Right kidney (tissue), 9 donors: ENCODE data around the gene PRKD3.

Source experiments
- DNase-seq: peaks from one replicate; pipeline ENCODE4 v3.0.0-alpha.2; 2016
- long read RNA-seq, 8 donors: transcript quantifications; one replicate each; lab custom pipeline, GENCODE V29; 2026

Gene PRKD3
- long read RNA-seq, donor 1, partial matches to known transcripts = 0 of 1 reads
- long read RNA-seq, donor 1, other reads (novel, unspliced or antisense) = 0 of 1 reads
- long read RNA-seq, donor 2 = 0 reads
- long read RNA-seq, donor 3 = 0 reads
- long read RNA-seq, donor 4 = 0 reads
- long read RNA-seq, donor 5 = 0 reads
- long read RNA-seq, donor 6 = 0 reads
- long read RNA-seq, donor 7, full-length matches to known transcripts = 4 of 19 reads
- long read RNA-seq, donor 7, partial matches to known transcripts = 15 of 19 reads
- long read RNA-seq, donor 7, other reads (novel, unspliced or antisense) = 0 of 19 reads
- long read RNA-seq, donor 8, full-length matches to known transcripts = 1 of 1 reads
- long read RNA-seq, donor 8, partial matches to known transcripts = 0 of 1 reads
- long read RNA-seq, donor 8, other reads (novel, unspliced or antisense) = 0 of 1 reads

DNA sequence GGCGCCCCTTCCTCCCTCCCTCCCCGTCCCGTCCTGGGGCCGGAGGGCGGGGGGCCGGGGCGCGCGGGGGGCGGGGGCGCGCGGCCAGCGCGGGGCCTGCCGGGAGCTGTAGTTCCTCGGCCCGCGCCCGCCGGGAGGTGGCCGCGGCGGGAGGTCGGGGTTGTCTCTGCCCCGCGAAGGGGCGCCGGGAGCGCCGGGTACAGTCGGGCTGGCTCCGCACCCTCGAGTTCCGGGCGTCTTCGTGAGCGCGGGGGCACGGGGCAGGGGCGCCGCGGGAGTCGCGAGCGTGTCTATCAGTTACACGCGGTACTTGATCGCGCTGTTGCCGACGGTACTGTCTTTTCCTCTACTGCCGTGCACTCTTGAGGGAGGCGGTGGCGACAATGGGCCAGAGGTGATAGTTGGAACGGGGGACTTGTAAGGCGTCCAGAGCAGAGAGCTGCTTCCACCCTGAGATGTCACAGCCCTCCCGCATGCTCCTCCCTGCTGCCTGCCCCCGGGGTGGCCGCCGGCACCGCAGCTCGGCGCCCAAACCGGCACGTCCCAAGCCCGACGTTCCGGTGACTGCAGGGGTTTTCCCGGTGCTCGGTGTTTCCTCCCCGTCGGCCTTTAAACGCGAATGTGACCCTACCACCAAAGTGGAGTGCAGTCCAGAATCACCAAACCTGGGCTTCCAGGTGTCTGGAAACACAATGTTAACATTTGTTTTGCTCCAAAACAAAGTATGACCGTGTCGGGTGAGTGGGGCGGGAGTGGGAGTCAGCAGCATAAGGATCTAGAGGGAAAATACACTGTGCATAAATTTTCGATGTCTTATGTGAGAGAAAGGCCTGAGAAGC, at the start of gene PRKD3:
TSS of gene PRKD3 (minus strand) at position 48 of the 839 bp plus-strand sequence. CDS start 8,309 bp downstream, outside the sequence.
- peak; percentile 92 for DNase-seq

GRCh38 chr2:37372000-37372399, 47.4 kb upstream of the PRKD3 start:
- DNase-seq = no peak

- no peak for DNase-seq
Measured at GRCh38 chr2:37370666-37371065, 46.0 kb upstream of the PRKD3 start.

- DNase-seq = no peak
Measured at GRCh38 chr2:37367984-37368383, 43.4 kb upstream of the PRKD3 start.

GRCh38 chr2:37367310-37367709, 42.7 kb upstream of the PRKD3 start:
- no peak for DNase-seq

- DNase-seq = no peak
Measured at GRCh38 chr2:37366773-37367172, 42.1 kb upstream of the PRKD3 start.

DNA sequence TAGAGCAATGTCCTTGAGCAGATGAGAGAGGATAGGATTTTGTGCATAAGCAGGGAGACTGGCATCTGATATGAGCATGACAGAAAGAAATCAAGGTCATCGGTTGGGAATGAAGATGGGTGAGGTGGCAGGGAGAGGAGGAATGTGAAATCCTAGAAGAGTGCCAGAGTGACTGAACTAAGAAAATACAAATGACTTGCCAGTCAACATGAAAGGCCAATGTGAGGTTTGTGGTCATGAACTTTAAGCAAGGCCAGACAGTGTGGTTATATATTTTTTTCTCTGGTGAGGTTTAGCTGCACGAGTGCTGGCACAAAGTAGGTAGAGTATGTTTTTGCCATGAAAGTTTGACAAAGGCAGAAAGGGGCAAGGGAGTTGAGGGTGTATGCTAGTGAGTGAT, 41.0 kb upstream of the PRKD3 start:
- no peak for DNase-seq

GRCh38 chr2:37364351-37364750, 39.7 kb upstream of the PRKD3 start:
- DNase-seq = no peak

- DNase-seq = no peak
Measured at GRCh38 chr2:37361994-37362698, 37.5 kb upstream of the PRKD3 start.

GRCh38 chr2:37361216-37361815, 36.7 kb upstream of the PRKD3 start:
- no peak for DNase-seq

- DNase-seq = no peak
Measured at GRCh38 chr2:37358466-37358865, 33.8 kb upstream of the PRKD3 start.

DNA sequence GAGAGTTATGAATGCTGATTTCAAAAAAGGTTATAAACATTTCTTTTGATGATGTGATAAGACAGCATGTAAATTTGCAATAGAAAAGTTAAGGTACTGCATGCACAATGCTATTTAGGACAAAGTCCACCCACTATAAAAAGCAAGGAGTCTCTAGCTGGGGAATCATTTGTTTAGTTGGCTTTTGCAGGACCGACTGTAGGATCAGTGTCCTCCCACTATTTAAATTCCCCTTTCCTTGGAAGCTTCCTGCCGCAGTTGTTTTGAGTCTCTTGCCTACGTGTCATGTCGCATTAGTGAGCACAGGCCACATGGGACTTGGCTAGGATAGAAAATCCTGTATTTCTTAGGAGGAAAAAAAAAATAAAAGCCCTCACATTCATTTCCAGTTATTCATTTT, 32.9 kb upstream of the PRKD3 start:
- no peak for DNase-seq

- DNase-seq = no peak
Measured at GRCh38 chr2:37357069-37357468, 32.4 kb upstream of the PRKD3 start.

DNA sequence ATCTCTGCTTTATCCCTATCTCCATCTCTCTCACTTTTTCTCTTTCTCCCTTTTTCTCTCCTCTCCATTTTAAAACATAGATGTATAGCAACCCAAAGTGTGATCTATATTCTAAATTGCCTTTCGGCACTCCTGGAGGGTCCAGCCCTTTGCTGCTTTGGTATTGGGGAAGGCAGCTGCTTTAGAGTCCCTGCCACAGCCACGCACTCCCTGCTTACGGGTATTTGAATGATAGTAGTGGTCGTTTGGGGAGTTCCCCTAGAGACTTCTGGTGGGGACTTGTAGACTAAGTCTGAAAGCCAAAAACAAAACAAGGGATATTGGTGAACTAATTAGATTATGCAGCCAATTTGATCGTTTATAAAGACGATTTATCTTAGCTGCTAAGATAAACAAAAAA, 31.7 kb upstream of the PRKD3 start:
- DNase-seq = no peak

DNA sequence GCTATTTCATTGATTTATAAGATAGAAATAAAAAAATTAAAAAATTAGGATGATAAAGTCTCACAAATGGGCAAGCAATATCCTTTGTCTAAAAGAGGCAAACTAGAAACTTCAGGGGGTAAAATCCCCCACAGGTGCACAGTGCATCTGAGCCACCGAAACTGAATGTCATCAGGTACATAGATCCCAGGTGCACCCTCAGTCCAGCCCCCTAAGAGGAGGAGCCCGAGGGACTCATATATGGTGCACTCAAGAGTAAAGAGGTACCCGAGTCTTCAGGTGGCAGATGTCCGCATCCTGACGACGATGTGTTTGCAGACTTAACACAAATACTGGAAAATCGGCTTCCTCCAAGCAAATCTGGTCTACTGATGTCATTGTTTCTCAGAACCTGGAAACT, 31.1 kb upstream of the PRKD3 start:
- no peak for DNase-seq

DNA sequence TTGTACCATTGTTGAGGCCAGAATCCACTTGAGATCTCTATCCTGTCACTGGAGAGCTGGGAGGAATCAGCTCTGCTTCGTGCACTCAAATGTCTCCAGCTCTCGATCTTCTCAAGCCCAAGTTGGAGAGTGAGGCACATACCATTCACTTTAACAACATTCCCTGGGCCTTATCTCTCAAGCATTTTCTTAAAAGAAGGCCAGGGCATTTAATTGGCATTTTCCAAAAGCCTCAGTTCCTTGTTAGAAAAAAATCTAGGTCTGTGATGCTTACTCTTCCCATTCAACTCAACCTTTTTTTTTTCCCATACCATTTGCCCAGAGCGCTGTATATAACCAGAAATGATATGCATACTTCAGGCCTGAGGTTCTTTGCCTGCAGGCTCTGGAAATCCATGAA, 29.9 kb upstream of the PRKD3 start:
- DNase-seq = no peak

DNA sequence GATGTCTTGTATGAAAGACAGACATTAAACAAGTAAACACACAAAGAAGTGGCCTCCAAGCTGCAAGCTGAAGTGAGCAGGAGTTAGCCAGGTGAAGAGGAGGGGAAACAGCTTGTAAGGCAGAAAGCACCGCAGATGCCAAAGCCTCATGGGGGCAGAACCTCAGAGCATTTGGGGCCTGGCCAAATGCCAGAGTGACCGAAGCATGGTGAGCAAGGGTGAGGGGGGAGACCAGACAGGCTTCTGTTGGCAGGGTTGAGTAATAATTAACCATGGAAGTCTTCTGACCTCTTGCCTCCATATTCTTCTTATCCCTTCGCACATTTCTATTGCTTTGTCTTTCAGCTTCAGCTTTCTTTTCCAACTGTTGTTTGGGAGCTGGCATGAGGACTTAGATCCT, 25.4 kb upstream of the PRKD3 start:
- DNase-seq = peak; percentile 51

DNA sequence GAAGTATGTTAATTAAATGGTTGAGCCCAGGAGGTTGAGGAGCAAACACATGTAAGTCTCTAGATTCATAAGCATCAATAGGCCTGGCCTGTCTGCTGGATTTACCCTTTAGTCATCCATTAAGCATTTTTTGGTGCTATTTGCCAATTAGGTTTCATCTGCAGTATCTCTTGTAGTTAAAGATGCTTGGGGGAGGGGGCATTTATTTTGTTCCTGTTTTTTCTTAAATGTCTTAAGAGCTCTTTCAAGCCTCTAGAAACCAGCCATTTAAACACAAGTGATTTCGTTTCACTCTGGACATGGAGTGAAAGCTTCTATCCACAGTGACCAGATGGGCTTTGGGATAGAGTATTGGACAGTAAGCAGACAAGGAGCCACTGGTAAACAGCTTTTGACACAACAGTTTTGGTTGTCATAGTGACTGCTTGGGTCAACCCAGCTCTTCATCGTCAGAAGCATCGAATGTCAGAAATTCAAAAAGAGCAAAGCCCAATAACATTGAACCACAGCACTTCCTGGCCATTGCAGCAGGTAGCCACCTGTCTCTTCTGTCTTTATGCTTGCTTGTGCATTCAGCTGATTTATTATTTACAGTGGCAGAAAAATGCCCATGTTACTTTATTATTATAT, 24.7 kb upstream of the PRKD3 start:
- no peak for DNase-seq

- no peak for DNase-seq
Measured at GRCh38 chr2:37348155-37348554, 23.5 kb upstream of the PRKD3 start.

DNA sequence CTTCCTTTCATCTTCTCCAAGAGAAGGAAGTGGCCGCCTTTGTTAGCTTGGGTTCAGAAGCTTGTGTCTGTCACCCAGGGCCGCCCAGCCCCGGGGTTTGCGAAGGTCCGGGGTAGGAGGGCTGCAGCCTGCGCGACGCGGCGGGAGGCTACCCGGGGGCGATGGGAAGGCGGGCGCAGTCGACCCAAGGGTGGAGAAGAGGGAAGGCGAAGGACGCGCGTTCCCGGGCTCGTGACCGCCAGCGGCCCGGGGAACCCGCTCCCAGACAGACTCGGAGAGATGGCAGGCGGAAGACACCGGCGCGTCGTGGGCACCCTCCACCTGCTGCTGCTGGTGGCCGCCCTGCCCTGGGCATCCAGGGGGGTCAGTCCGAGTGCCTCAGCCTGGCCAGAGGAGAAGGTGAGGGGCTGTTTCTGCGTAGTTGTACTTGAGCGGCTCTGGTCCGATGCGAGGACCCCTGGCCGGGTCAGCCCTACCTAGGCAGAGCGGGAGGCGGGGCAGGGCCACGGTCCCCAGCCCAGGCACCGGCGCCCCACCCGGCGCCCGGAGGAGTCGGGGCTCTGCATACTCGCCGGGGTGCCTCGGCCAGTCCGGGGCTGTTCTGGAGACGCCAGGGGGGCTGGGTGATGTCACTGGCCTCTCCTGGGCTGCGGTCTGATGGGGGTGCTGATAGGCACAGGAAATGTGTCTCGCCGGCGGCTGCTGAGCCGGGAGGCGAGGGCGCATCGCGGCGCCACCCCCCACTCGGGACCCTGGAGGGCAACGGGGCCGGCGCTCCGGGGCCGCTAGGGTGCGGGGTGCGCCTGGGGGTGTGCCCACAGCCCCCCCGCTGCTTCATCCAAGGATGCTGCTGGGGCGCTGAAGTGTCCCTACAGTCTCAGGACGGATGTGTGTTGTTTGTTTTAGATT, 20.1 kb upstream of the PRKD3 start, which contains the start of gene QPCT:
TSS of gene QPCT (plus strand) at position 178 of the 909 bp plus-strand sequence. CDS start at position 280, 102 bp downstream.
- DNase-seq = peak; percentile 85
